GM12864 (cell line): ENCODE measurements around the gene PTPN7.

Source experiments
- DNase-seq: peaks from one replicate; pipeline ENCODE4 v3.0.0-alpha.2; 2011; ENCODE audit warnings: low read depth
- H3K4me3 ChIP-seq: 2 replicates; pipeline ENCODE4 v1.5.1; 2011; ENCODE audit warnings: mild to moderate bottlenecking, low read depth, low read length, control low read depth
- TF ChIP-seq, protein P1 (sequence below): IDR thresholded peaks from 2 replicates; pipeline ENCODE4 v1.5.1; 2011; ENCODE audit warnings: low read depth, mild to moderate bottlenecking, moderate library complexity, low read length, control low read depth, inconsistent platforms; ENCODE audit errors: missing control alignments

PTPN7 gene

DNA sequence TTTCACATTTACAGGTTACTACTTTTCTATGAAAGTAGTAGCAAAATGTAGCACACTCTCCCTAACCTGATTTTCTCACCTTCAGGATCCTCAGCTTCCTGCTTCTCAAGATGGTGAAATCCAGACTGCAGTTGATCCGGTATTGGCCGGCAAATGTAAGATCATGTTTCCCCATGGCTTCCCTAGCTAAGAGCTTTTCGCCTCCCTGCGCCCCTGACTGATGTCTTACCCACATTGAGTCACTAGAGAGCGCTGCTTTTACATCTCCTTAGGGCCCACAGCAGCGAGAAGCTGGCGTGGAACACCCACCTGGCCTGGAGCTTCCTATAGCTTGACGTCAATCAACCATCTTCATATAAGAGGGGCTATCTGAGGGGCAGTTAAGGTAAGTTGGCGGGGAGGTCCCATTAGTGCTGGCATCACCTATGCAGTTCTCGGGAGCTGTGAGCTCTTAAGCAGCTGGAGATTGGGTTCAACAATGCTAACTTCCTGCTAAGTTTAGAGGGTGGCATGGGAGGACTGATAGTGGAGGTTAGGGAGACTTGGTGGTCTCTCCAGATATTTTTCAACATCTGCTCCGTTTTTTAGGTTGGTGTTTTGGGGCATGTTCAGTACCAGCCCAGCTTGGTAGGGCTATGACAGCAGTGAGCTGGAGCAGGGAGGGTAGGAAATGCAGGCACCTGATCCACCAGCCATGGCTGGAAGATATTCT is 5.5 kb downstream of the PTPN7 start:
- DNase-seq = no peak
- TF ChIP-seq, protein P1, sequence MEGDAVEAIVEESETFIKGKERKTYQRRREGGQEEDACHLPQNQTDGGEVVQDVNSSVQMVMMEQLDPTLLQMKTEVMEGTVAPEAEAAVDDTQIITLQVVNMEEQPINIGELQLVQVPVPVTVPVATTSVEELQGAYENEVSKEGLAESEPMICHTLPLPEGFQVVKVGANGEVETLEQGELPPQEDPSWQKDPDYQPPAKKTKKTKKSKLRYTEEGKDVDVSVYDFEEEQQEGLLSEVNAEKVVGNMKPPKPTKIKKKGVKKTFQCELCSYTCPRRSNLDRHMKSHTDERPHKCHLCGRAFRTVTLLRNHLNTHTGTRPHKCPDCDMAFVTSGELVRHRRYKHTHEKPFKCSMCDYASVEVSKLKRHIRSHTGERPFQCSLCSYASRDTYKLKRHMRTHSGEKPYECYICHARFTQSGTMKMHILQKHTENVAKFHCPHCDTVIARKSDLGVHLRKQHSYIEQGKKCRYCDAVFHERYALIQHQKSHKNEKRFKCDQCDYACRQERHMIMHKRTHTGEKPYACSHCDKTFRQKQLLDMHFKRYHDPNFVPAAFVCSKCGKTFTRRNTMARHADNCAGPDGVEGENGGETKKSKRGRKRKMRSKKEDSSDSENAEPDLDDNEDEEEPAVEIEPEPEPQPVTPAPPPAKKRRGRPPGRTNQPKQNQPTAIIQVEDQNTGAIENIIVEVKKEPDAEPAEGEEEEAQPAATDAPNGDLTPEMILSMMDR = peak; percentile 63
- no peak overlapping the region for H3K4me3 ChIP-seq

DNA sequence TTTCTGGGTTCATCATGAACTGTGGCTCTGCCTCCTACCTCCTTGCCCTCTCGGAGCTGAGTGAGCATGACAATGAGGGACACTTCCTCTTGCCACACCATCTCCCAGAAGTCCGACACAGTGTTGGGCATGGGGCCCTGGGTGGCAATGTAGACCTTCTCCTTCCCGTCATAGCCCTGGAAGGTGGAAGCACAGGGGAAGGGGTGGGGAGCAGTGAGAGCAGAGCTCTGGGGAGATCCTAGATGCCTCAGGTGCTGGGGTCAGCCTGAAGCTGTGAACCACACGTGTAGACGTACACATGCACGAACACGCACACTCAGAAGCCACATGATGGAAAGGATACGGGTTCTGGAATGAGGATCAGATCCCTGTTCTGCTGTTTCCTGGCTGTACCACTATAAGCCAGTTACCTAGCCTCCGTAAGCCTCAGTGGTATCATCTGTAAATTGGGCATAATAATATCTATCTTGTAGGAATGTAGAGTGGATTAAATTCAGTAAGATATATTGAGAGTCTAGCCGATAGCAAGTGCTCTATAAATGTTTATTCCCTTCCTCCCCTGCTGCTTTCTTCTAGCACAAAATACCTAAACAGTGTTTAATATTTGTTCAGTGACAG is 6.1 kb downstream of the PTPN7 start:
- DNase-seq = no peak
- H3K4me3 ChIP-seq = no peak overlapping the region
- TF ChIP-seq, protein P1 = no peak

DNA sequence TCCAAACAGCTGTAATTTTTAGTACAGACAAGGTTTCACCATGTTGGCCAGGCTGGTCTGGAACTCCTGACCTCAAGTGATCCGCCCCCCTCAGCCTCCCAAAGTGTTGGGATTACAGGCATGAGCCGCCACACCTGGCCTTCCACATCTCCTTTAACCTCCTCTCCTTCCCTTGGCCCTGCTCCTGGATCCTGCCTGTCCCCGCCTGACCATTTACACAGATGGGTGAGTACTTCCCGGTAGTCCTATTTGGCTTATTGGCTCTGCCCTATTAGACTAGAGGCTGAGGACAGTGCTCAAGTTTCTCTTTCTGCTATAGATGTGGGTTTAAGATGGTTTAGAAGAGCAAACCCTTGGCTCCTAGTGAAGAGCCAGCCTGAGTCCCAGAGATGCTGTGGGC is 7.1 kb downstream of the PTPN7 start:
- TF ChIP-seq, protein P1 = no peak
- DNase-seq = no peak
- H3K4me3 ChIP-seq = no peak overlapping the region

DNA sequence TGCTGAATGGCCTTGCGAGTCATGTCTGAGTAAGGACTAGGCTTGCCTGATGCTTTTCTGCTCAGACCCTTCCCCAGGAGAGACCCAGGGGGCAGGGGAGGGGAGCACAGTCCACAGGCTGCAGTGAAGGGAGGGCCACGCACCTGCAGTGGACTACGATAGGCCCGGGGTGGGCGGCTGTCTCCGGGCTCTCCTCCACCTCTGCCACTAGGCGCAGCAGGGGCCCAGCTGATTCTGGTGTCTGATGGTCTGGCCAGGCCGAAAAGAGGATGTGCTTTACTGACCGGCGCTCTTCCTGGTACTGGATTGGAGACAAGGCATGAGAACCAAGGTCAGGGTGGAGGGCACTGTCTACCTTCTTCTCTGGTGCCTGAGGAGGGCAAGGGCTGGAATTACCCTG is 8.0 kb downstream of the PTPN7 start:
- TF ChIP-seq, protein P1 = no peak
- H3K4me3 ChIP-seq = no peak overlapping the region
- DNase-seq = no peak

DNA sequence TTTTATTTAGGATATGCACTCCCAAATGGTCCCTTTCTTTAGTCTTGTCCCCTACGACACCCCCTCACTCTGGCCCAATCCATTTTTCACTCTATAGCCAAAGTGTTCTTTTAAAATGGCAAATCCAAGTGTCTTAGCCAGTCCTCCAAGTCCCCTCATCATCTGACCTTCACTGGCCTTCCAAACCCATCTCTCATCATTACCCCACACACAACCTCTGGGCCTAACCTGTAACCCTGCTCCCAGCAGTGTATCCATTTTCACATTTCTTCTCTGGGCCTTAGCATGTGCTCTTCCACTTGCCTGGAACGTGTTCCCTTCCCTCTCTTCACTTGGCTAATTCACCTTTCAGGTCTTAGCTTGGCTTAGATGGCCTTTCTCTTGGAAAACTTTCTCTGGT is 9.4 kb downstream of the PTPN7 start:
- H3K4me3 ChIP-seq = no peak overlapping the region
- DNase-seq = no peak
- TF ChIP-seq, protein P1 = no peak

DNA sequence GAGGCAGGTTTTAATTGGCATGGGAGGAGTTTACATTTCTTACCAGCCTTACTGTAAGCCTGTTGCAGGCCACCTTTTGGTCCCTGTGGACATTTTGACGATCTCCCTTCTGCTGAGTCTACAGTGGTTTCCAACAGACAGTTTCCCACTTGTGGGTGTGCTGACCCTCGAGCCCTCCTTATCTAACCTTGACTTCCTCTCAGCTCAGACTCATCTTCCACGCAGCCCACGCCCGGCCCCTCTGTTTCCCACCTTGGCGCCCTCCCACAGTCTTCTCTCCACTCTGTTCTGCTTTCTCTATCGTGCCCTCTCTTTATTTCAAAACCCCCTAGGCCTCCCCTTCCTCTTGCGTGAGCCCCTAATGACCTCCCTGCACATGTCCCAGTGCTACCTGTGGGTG is 9.8 kb downstream of the PTPN7 start:
- no peak for DNase-seq
- H3K4me3 ChIP-seq = no peak overlapping the region
- TF ChIP-seq, protein P1 = no peak

DNA sequence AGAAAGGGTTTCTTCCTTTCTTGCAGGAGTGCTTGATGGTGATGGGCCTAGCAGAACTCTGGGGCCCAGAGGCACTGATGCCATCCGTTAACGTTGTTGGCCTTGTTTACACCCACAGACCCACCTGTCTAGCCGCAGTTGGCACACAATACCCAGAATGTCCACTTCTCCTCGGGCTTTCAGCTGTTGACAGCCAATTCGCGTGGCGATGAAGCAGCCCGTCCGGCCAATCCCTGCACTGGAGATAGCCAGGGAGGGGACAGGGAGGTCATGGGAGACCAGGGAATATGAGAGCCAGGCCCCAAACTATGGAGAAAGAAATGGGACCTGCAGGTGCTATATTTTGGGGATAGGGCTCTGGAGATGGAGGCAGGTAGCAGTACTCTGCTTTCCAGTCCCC is 10.2 kb downstream of the PTPN7 start:
- no peak for DNase-seq
- TF ChIP-seq, protein P1 = no peak
- no peak overlapping the region for H3K4me3 ChIP-seq
